Kidney (tissue), 14 donors: ENCODE results near the gene TUSC2. TPM values are rescaled to one million over a fixed set of nuclear protein-coding genes. Genes with fewer than 3 reads are reported as not detected.
"Not testable (repeated sequence)": the region's sequence is repeated elsewhere in the genome, so short reads cannot be mapped to it uniquely, and the experiment has no call there.

ENCODE experiments used
- DNase-seq, 5 donors: peaks; one replicate each; pipeline ENCODE4 v3.0.0-alpha.2; 2013 to 2020
- FAIRE-seq: peaks from 2 replicates; lab custom pipeline; 2012; peaks lifted over from hg19 to GRCh38; lab: Jason Lieb, UNC
- H3K27ac ChIP-seq, 2 donors: one replicate each; pipeline ENCODE4 v1.7.0; 2013; ENCODE audit warnings: low read depth in 2 of 2, low read length in 2 of 2, inconsistent platforms in 1 of 2
- H3K27me3 ChIP-seq: one replicate; pipeline ENCODE4 v1.7.1; 2013; ENCODE audit warnings: low read length, inconsistent platforms; ENCODE audit not compliant: control insufficient read depth, insufficient read depth
- H3K36me3 ChIP-seq, 3 donors: one replicate each; pipeline versions ENCODE4 v1.7.0 to v1.7.1; 2013; ENCODE audit warnings: low read length in 3 of 3, control low read depth in 1 of 3, inconsistent platforms in 1 of 3; ENCODE audit not compliant: insufficient read depth in 3 of 3, control insufficient read depth in 2 of 3
- H3K4me1 ChIP-seq, 3 donors: one replicate each; pipeline versions ENCODE4 v1.7.0 to v1.7.1; 2013; ENCODE audit warnings: low read length in 3 of 3, inconsistent platforms in 1 of 3, low read depth in 1 of 3; ENCODE audit not compliant: control insufficient read depth in 2 of 3, insufficient read depth in 2 of 3
- H3K4me3 ChIP-seq, 3 donors: one replicate each; pipeline versions ENCODE4 v1.7.0 to v1.8.1; 2013; ENCODE audit warnings: low read length in 3 of 3, control low read depth in 1 of 3, inconsistent platforms in 1 of 3
- H3K9ac ChIP-seq, 3 donors: one replicate each; pipeline versions ENCODE4 v1.7.0 to v1.7.1; 2013; ENCODE audit warnings: low read length in 3 of 3, control low read depth in 1 of 3, inconsistent platforms in 1 of 3
- H3K9me3 ChIP-seq, 3 donors: one replicate each; pipeline versions ENCODE4 v1.7.0 to v1.7.1; 2013; ENCODE audit warnings: low read length in 3 of 3, control low read depth in 1 of 3, inconsistent platforms in 1 of 3; ENCODE audit not compliant: control insufficient read depth in 2 of 3, insufficient read depth in 1 of 3
- intact Hi-C: fragments of 100-400 bp; cut with DNase I; formaldehyde crosslinking; loops from one replicate; pipeline ENCODE4 v1.11.1; 2022
- polyA plus RNA-seq: library from polyadenylated mRNA; stranded (reverse); fragments of 350-450 nt; fragmentation: Illumina TruSeq; extraction: RNeasy Lipid Tissue Mini Kit (QIAGEN cat#74804); gene quantifications from one replicate; pipeline ENCODE4 v1.2.3, GENCODE V29; 2014; ENCODE audit warnings: low read depth, low replicate concordance; ENCODE audit not compliant: insufficient read depth
- total RNA-seq: library from RNA; stranded (reverse); fragmentation: NEBNext Ultra II Directional; extraction: Animal tissue kit (Norgen Biotek cat#: 25700); gene quantifications from one replicate; pipeline ENCODE4 v1.2.1, GENCODE V29; 2021
- TF ChIP-seq, protein P1 (sequence below): IDR thresholded peaks from 3 replicates; pipeline ENCODE4 v1.5.1; 2012; ENCODE audit warnings: mild to moderate bottlenecking, moderate library complexity, borderline replicate concordance; ENCODE audit not compliant: insufficient read depth; ENCODE audit errors: extremely low read depth
- donor health status: control.
- donor health status: control.
- donor health status: control.
- donor health status: control.
- donor health status: control.
- donor health status: DM: yes; HTN: yes; CAD: no.
- donor health status: Normal renal cell carcinoma (clear cell type).

TUSC2 gene
- total and polyA plus RNA-seq, 2 donors from 2014 or later, result 33.6 to 60.0 TPM

DNA sequence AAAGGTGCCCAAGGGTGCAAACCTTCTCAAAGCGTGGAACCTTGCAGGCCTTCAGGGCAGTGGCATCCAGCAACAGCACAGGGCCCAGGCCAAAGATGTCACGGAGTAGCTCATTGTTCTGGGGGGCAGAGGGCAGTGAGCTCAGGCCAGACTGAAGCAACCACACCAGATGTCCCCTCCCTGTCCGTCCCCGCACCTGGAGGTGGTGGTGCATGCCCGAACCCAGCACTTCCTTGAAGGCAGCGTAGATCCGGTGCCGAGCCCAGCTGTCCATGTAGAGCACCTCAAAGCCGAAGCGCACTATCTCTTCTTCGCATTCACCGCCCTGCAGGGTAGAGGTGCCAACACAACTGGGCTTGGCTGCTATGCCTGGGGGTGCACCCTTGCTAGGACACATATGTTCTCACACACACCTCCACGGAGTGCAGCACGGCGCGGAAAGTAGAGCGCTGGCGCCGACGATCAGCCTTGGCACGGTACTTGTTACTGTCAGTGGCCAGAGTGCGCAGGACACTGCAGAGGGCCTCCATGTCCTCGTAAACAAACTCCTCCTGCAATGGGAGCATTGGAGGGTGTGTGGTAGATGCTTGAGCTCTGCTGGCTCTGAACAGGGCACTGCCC, 39.5 kb downstream of the TUSC2 start:
- no peak for FAIRE-seq
- Histone ChIP-seq H3K27me3 (no peaks in the 10 kb centered on the region), H3K4me3 (no peak overlapping the region), H3K27ac (no peak overlapping the region), H3K4me1 (peaks cover 3 to 17% (median 16%) of the 10 kb centered on the region in 3 donors), H3K9ac (no peak overlapping the region), H3K36me3 (peaks cover 0 to 25% (median 9%) of the 10 kb centered on the region in 3 donors), H3K9me3 (no peaks in the 10 kb centered on the region)
- TF ChIP-seq, protein P1, sequence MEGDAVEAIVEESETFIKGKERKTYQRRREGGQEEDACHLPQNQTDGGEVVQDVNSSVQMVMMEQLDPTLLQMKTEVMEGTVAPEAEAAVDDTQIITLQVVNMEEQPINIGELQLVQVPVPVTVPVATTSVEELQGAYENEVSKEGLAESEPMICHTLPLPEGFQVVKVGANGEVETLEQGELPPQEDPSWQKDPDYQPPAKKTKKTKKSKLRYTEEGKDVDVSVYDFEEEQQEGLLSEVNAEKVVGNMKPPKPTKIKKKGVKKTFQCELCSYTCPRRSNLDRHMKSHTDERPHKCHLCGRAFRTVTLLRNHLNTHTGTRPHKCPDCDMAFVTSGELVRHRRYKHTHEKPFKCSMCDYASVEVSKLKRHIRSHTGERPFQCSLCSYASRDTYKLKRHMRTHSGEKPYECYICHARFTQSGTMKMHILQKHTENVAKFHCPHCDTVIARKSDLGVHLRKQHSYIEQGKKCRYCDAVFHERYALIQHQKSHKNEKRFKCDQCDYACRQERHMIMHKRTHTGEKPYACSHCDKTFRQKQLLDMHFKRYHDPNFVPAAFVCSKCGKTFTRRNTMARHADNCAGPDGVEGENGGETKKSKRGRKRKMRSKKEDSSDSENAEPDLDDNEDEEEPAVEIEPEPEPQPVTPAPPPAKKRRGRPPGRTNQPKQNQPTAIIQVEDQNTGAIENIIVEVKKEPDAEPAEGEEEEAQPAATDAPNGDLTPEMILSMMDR, result no peak
- DNase-seq, result no peak
- intact Hi-C loops, result no loop called here

DNA sequence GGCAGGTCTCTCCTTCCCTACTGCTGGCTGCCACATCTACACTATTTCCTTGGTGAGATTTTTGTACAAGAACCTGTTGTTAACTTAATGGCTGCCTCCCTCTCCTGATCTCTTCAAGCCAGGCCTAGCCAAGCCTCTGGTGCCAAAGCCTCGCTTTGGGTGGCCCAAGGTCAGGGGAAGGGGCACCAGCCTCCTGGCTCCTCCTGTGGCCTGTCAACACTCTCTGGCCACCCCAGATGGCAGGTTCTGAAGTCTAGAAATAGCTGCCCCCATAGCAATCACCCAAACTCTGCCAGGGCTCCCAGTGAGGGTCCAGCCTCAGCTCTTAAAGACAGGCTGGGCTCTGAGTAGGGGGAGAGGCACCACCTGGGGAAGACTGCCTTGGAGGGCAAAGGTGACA, 40.8 kb downstream of the TUSC2 start:
- FAIRE-seq (no peak), DNase-seq (no peak)
- no peaks in the 10 kb centered on the region for H3K9me3 ChIP-seq
- TF ChIP-seq, protein P1, result no peak
- intact Hi-C loops, result no loop called here
- H3K27ac ChIP-seq, result no peak overlapping the region
- no peaks in the 10 kb centered on the region for H3K27me3 ChIP-seq
- peaks cover 0 to 8% (median 8%) of the 10 kb centered on the region in 3 donors for H3K4me1 ChIP-seq
- H3K36me3 ChIP-seq, result peaks cover 0 to 25% (median 9%) of the 10 kb centered on the region in 3 donors
- H3K4me3 ChIP-seq, result no peak overlapping the region
- no peak overlapping the region for H3K9ac ChIP-seq

DNA sequence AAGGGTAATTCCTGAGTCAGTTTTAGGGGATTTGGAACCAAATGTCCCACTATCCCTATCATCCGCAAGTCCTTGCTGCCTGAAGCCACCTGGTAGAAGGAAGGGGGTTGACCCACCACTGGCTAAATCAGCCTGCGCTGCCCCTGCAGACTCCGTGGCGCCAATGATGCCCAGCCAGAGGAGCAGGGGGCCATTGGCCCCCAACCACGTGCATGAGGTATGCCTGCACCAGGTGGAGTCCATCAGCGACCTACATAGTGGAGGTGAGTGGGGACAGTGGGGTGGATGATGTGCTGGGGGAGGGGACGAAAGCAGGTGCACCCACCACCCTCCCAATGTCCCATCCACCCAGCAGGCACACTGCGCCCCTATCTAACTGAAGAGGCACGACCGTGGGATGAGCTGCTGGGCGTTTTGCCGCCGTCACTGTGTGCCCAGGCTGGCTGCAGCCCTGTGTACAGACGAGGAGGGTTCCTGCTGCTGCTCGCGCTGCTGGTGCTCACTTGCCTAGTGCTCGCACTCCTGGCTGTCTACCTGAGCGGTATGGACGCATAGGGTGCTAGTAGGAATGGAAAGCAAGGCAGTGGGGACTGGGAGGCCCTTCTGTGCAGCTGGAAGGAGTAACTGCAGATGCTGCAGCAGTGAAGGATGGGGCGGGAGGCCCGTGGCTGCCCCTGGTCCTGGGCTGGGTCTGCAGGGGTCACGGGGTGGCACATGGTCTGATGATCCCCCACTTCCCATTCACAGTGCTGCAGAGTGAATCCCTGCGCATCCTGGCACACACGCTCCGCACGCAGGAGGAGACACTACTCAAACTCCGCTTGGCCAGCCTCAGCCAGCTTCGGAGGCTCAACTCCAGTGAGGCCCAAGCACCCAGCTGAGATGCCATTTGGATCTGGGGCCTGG, 41.4 kb downstream of the TUSC2 start:
- Histone ChIP-seq H3K4me1 (peaks cover 0 to 6% (median 5%) of the 10 kb centered on the region in 3 donors), H3K27ac (no peak overlapping the region), H3K27me3 (no peaks in the 10 kb centered on the region), H3K4me3 (no peak overlapping the region), H3K9me3 (no peaks in the 10 kb centered on the region), H3K9ac (no peak overlapping the region), H3K36me3 (peaks cover 0 to 25% (median 9%) of the 10 kb centered on the region in 3 donors)
- TF ChIP-seq, protein P1, result no peak
- FAIRE-seq, result no peak
- intact Hi-C loops, result no loop called here
- DNase-seq, result no peak

DNA sequence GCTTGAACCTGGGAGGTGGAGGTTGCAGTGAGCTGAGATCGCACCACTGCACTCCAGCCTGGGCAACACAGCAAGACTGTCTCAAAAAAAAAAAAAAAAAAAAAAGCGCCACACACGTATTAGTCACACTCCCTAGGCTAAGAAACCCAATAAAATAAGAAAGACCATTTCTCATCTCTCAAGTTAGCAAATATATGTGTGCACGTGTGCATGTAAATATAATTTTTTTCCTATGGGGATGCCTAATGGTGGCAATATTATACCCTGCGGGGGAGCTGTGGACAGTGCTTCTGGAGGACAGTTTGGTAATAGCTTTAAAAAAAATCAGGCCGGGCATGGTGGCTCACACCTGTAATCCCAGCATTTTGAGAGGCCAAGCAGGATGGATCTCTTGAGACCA, 43.9 kb downstream of the TUSC2 start:
- H3K27me3 ChIP-seq, H3K27ac ChIP-seq, H3K4me3 ChIP-seq, H3K9ac ChIP-seq, intact Hi-C loops, FAIRE-seq, H3K9me3 ChIP-seq, DNase-seq, H3K4me1 ChIP-seq: not testable (repeated sequence)
- H3K36me3 ChIP-seq, result peaks cover 0 to 16% (median 9%) of the 10 kb centered on the region in 3 donors
